ENCODE results near the gene MED28. TPM values are rescaled to one million over a fixed set of nuclear protein-coding genes. Genes with fewer than 3 reads are reported as not detected.
"Not testable (repeated sequence)": the region's sequence is repeated elsewhere in the genome, so short reads cannot be mapped to it uniquely, and the experiment has no call there.

The MED28 gene
- polyA plus RNA-seq, 1 donor from 2014 or later: 37.7 TPM

DNA sequence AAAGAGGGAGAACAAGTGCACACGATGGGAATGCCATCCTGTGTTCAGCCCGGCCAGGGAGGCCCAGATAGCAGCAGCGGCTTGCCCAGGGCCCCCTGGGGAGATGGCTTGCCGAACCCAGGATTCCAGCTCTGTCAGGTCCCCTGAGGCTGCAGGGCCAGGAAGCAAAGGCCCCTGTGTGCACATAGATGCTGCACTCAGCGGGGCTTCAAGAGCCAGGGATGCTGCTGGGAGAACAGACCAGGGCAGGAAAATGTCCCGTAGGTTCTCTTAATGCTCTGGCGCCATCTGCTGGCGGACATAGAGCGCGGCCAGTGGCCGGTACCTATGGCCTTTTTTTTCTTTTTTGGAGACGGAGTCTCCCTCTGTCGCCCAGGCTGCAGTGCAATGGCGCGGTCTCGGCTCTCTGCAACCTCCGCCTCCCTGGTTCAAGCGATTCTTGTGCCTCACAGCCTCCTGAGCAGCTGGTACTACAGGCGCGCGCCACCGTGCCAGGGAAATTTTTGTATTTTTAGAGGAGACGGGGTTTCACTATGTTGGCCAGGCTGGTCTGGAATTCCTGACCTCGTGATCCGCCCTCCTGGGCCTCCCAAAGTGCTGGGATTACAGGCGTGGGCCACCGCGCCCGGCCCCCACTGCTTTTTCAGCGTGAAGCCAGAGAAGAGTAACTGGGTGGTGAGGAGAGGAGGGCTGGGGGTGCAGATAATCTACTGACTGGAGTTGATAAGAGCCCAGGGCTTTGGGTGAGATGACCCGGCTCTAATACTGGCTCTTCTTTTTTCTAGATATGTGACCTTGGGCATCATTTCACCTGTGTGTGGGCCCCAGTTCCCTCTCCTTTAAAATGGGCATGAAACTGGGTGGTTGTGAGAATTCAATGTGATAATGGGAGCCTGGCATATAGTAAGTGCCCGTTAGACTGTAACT lies 22.5 kb downstream of the MED28 start:
- no peaks in the 10 kb centered on the region for H3K9me3 Mint-ChIP-seq
- H3K36me3 Mint-ChIP-seq: peaks cover 4% of the 10 kb centered on the region
- peak overlapping the region in 1 of 4 donors; percentile 22 for H3K4me3 Mint-ChIP-seq
- H3K27me3 Mint-ChIP-seq: no peaks in the 10 kb centered on the region
- H3K27ac Mint-ChIP-seq: peak overlapping the region in 1 of 3 donors; percentile 71
- H3K4me1 Mint-ChIP-seq: peaks cover 0 to 1% (median 0%) of the 10 kb centered on the region in 3 donors

DNA sequence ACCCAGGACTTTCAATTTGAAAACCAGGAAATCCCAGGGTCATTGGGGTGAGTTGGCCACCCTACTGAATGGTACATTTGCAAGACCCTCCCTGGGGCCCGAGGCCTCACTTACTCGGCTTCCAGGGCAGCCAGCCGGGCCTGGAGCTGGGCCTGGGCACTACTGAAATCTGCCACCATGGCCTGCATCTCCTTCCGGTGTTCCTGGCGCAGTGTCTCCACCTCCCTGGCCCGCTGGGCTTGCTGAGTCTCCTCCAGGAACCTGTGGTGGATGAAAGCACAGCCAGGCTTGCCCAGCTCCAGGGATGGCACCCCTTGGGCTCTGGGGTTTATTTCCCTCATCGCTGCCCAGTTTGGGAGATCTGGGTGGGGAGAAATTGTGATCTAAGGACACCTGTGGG lies 24.7 kb downstream of the MED28 start:
- peaks cover 3% of the 10 kb centered on the region for H3K36me3 Mint-ChIP-seq
- H3K4me3 Mint-ChIP-seq: no peak overlapping the region
- no peaks in the 10 kb centered on the region for H3K27me3 Mint-ChIP-seq
- no peaks in the 10 kb centered on the region for H3K9me3 Mint-ChIP-seq
- H3K4me1 Mint-ChIP-seq: peaks cover 0 to 4% (median 1%) of the 10 kb centered on the region in 3 donors
- H3K27ac Mint-ChIP-seq: no peak overlapping the region

DNA sequence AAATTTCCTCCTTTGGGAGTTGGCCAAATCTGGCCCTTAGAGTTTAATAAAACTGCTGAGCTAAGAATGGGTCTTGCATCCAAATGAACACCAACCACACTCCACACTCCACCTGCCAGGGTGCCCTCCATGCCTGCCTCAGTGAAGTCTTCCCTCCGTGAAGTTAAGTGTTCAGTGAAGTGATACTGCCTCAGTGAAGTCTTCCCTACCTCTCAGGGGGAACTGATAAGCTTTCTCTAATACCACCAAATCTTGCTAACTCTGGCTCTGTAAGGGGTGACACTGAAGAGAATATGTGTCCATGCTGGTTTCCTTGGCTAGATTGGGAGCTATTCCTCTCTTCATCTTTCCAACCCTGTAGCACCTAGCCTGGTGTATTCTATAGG lies 27.9 kb downstream of the MED28 start:
- Mint-ChIP-seq H3K36me3 (peaks cover 1% of the 10 kb centered on the region), H3K4me3 (peak overlapping the region in 1 of 4 donors; percentile 60), H3K27ac (no peak overlapping the region), H3K4me1 (peaks cover 0 to 4% (median 0%) of the 10 kb centered on the region in 3 donors), H3K27me3 (no peaks in the 10 kb centered on the region), H3K9me3 (peaks cover 0 to 3% (median 0%) of the 10 kb centered on the region in 3 donors)

DNA sequence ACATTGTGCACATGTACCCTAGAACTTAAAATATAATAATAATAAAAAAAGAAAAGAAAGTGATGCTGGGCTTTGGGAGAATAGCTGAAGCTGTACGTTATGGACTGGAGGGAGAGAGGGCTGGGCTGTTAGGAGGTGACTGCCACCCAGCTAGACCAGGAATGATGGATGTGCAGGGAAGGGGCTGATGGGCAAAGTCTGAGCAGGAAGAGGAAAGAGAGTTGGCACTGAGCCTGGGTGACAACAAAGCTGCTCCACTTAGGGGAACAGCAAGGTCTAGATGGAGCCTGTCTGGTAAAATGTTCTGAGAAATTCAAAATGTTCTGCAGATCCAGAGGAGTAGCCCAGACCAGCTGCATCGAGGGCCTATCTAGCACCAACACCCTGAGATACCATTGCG lies 32.3 kb downstream of the MED28 start:
- H3K27me3 Mint-ChIP-seq: peaks cover 3% of the 10 kb centered on the region
- peaks cover 3% of the 10 kb centered on the region for H3K36me3 Mint-ChIP-seq
- H3K9me3 Mint-ChIP-seq: peaks cover 0 to 3% (median 0%) of the 10 kb centered on the region in 3 donors
- peaks cover 0 to 4% (median 3%) of the 10 kb centered on the region in 3 donors for H3K4me1 Mint-ChIP-seq
- no peak overlapping the region for H3K27ac Mint-ChIP-seq
- no peak overlapping the region for H3K4me3 Mint-ChIP-seq

DNA sequence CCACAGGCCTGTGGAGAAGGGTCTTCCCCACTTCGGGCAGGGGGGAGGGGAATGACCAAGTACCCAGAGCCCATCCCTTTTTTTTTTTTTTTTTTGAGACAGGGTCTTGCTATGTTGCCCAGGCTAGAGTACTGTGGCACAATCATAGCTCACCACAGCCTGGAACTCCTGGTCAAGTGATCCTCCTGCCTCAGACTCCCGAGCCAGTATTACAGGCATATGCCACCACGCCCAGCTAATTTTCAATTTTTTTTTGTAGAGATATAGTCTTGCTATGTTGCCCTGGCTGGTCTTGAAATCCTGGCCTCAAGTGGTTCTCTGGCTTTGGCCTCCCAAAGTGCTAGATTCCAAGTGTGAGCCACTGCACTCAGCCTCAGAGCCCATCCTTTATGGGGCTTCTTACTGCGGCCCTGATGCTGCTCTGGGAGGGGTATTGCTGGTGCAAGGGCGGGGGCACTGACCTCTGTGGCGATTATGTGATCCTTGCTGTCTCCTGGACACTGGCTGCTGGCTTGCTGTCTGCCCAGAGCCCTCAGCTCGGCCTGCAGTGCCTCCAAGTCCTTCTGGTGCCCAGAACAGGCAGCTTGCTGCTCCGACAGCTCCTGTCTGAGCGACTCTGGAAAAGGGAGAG lies 32.9 kb downstream of the MED28 start:
- peaks cover 3% of the 10 kb centered on the region for H3K36me3 Mint-ChIP-seq
- peaks cover 3% of the 10 kb centered on the region for H3K27me3 Mint-ChIP-seq
- H3K9me3 Mint-ChIP-seq: peaks cover 0 to 3% (median 0%) of the 10 kb centered on the region in 3 donors
- H3K27ac Mint-ChIP-seq: no peak overlapping the region
- peaks cover 0 to 4% (median 4%) of the 10 kb centered on the region in 3 donors for H3K4me1 Mint-ChIP-seq
- no peak overlapping the region for H3K4me3 Mint-ChIP-seq

DNA sequence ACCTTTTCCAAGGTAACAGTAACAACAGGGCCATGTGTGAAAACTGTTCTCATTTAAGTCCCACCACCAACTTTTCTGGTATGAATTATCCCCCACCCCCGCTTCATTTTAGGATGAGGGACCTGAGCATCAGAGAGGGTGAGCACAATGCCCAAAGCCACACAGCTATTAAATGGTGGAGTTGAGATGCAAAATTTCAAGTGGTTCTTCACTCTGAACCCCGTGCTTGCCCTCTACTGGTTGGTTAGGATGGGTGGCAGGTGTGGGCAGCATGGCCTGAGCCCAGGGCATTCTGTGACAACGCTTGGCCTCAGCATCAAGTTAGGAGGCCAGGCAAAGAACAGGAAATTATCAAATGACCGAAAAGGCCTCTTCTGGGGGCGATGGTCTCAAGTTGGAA lies 33.5 kb downstream of the MED28 start:
- no peak overlapping the region for H3K27ac Mint-ChIP-seq
- H3K4me1 Mint-ChIP-seq: peaks cover 0 to 4% (median 0%) of the 10 kb centered on the region in 3 donors
- peaks cover 3% of the 10 kb centered on the region for H3K36me3 Mint-ChIP-seq
- peaks cover 0 to 3% (median 0%) of the 10 kb centered on the region in 3 donors for H3K9me3 Mint-ChIP-seq
- peaks cover 3% of the 10 kb centered on the region for H3K27me3 Mint-ChIP-seq
- no peak overlapping the region for H3K4me3 Mint-ChIP-seq

DNA sequence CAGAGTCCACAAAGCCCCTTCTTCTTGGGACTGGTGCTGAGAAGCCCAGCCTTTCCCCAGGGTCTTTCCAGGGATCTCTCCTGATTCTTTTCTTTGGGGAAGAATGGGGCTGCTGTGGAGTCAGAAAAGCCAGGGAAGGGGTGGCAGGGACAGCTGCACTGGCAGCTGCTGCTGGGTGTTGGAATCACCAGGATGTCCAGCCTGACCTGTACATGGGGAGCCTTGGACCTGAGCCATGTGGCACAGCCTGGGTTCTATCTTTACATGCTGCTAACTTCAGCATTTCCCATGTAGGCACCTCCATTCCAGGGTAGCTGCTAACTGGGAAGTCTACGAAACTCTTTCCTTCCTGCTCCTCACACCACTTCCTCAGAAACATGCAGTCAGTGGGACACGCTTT lies 36.0 kb downstream of the MED28 start:
- Mint-ChIP-seq H3K27ac (no peak overlapping the region), H3K4me1 (peaks cover 0 to 4% (median 0%) of the 10 kb centered on the region in 3 donors), H3K4me3 (no peak overlapping the region), H3K9me3 (peaks cover 0 to 4% (median 0%) of the 10 kb centered on the region in 3 donors), H3K27me3 (peaks cover 5% of the 10 kb centered on the region), H3K36me3 (peaks cover 4% of the 10 kb centered on the region)

DNA sequence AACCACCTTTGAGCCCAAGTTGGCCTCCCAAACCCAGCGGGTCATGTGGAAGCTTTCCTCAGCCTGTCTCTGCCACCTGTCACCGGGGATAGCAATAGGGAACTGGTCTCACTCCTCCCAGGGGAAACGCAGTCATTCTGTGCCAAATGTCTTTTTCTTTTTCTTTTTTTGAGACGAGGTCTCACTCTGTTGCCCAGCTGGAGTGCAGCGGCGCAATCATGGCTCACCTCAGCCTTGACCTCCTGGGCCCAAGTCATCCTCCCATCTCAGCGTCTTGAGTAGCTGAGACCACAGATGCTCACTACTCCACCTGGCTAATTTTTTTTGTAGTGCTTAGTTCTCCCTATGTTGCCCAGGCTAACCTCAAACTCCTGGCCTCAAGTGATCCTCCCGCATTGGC lies 40.3 kb downstream of the MED28 start:
- H3K27me3 Mint-ChIP-seq: peaks cover 9% of the 10 kb centered on the region
- H3K9me3 Mint-ChIP-seq: peaks cover 0 to 2% (median 0%) of the 10 kb centered on the region in 3 donors
- peaks cover 0 to 4% (median 0%) of the 10 kb centered on the region in 3 donors for H3K4me1 Mint-ChIP-seq
- H3K27ac Mint-ChIP-seq: no peak overlapping the region
- H3K36me3 Mint-ChIP-seq: peaks cover 4% of the 10 kb centered on the region
- H3K4me3 Mint-ChIP-seq: peak overlapping the region in 1 of 4 donors; percentile 68

DNA sequence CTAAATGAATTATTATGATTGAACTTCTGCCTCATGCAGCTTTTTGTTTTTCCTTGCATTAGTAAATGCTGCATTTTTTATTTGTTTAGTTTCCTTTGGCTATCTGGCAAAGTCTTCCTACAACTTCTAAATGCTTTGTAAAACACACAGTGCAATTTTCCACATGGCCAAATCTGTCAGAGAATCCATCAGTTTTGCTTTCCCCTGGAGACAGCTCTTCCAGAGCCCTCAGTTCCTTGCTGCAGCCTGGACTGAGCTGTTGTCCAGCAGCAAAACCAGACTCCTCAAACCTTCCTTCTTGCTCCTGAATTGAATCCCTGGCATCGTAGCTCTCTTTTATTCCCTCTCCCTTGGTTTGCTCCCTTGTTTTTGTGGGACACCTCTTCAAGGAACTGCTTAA lies 42.6 kb downstream of the MED28 start:
- Mint-ChIP-seq H3K27me3 (peaks cover 9% of the 10 kb centered on the region), H3K36me3 (peaks cover 2% of the 10 kb centered on the region), H3K4me3 (no peak overlapping the region), H3K4me1 (no peaks in the 10 kb centered on the region), H3K9me3 (peaks cover 0 to 2% (median 0%) of the 10 kb centered on the region in 3 donors), H3K27ac (no peak overlapping the region)

DNA sequence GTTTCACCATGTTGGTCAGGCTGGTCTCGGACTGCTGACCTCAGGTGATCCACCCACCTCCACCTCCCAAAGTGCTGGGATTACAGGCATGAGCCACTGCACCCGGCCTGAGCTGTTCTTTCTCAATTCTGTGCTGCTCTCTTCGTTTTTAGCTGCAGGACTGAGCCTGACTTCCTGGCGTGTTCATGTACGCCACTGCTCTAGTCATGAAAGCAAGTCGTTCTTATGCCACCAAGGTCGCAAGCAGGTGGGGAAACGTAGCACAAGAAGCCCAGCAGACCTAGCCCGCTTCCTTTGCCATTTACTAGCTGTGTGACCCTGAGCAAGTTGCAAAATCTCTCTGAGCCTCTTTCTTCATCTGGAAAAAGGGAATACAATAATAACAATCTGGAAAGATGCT lies 43.4 kb downstream of the MED28 start:
- H3K36me3 Mint-ChIP-seq: peaks cover 2% of the 10 kb centered on the region
- H3K27me3 Mint-ChIP-seq: peaks cover 9% of the 10 kb centered on the region
- H3K9me3 Mint-ChIP-seq: peaks cover 0 to 2% (median 0%) of the 10 kb centered on the region in 3 donors
- no peak overlapping the region for H3K27ac Mint-ChIP-seq
- H3K4me3 Mint-ChIP-seq: no peak overlapping the region
- H3K4me1 Mint-ChIP-seq: no peaks in the 10 kb centered on the region

DNA sequence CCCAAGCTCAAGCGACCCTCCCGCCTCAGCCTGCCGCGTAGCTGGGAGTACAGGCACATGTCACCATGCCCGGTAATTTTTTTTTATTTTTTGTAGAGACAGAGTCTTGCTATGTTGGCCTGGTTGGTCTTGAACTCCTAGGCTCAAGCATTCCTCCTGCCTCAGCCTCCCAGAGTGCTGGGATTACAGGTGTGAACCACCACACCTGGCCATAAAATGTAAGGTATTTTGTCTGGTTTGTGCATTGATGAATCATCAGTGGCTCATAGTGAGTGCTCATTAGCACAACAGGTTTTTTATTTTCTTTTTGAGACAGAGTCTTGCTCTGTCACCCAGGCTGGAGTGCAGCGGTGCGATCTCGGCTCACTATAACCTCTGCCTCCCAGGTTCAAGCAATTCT lies 44.8 kb downstream of the MED28 start:
- not testable (repeated sequence) for H3K27me3 Mint-ChIP-seq, H3K4me3 Mint-ChIP-seq, H3K27ac Mint-ChIP-seq

DNA sequence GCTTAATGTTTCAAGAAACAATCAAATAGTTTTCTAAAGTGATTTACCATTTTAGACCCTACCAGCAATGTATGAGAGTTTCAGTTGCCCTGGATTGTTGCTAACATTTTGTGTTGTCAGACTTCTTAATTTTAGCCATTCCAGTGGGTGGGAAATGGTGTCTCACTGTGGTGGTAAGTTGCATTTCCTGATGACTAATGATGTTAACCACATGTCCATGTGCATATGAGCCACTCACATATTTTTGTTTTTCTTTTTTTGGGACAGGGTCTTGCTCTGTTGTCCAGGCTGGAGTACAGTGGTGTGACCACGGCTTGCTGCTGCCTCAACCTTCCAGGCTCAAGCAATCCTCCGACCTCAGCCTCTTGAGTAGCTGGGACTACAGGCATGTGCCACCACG lies 48.3 kb downstream of the MED28 start:
- H3K27me3 Mint-ChIP-seq: peaks cover 9% of the 10 kb centered on the region
- H3K4me1 Mint-ChIP-seq: peaks cover 20 to 26% (median 26%) of the 10 kb centered on the region in 3 donors
- no peak overlapping the region for H3K4me3 Mint-ChIP-seq
- peaks cover 0 to 3% (median 1%) of the 10 kb centered on the region in 3 donors for H3K9me3 Mint-ChIP-seq
- H3K36me3 Mint-ChIP-seq: no peaks in the 10 kb centered on the region
- H3K27ac Mint-ChIP-seq: peak overlapping the region in 1 of 3 donors; percentile 58

More for the DNA sequence above, 44.8 kb downstream of the MED28 start:
- not testable (repeated sequence) for H3K4me1 Mint-ChIP-seq, H3K36me3 Mint-ChIP-seq, H3K9me3 Mint-ChIP-seq

DNA sequence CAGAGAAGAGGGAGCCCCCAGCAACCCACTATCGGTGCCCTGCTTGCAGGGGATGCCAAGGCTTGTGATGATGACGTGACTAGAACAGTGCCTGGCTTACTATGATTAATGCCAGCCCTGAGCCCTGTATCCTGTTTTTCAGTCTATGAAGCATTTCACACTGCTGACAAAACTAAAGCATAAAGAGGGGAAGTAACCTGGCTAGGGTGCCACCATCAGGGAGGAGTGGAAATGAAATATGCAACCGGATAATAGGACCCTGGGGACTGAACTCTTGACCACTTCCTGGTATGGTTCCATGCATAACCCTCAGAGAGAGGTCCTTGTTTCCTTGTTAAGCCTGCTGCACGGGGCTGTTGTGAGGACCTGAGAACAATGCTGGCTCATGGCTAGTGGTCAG lies 50.3 kb downstream of the MED28 start:
- Mint-ChIP-seq H3K4me3 (peak overlapping the region in 2 of 4 donors; percentile 60 to 85), H3K4me1 (peaks cover 20 to 32% (median 30%) of the 10 kb centered on the region in 3 donors), H3K36me3 (no peaks in the 10 kb centered on the region), H3K27me3 (peaks cover 7% of the 10 kb centered on the region), H3K9me3 (peaks cover 0 to 3% (median 1%) of the 10 kb centered on the region in 3 donors), H3K27ac (peak overlapping the region in 2 of 3 donors; percentile 9 to 61)

DNA sequence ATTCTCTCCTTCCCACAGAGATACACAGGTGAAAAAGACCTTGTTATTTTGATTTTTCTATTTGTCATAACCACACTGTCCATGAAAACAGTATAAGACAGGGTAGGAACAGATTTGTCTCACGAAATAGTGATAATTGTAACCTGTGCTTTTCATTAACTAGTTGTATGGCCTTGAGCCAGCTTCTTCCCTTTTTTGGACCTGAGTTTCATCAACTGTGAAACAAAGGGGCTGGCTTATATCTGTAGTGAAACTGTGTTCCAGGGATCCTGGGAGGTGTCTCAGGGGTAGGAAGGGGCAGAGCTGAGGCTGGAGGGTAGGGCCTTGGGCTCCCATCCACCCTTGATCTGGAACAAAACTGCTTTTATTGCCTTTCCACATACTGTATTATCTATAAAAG lies 50.9 kb downstream of the MED28 start:
- peak overlapping the region in 1 of 3 donors; percentile 9 for H3K27ac Mint-ChIP-seq
- no peaks in the 10 kb centered on the region for H3K36me3 Mint-ChIP-seq
- H3K9me3 Mint-ChIP-seq: peaks cover 0 to 3% (median 1%) of the 10 kb centered on the region in 3 donors
- H3K27me3 Mint-ChIP-seq: peaks cover 7% of the 10 kb centered on the region
- H3K4me1 Mint-ChIP-seq: peaks cover 20 to 32% (median 30%) of the 10 kb centered on the region in 3 donors
- H3K4me3 Mint-ChIP-seq: peak overlapping the region in 1 of 4 donors; percentile 61

DNA sequence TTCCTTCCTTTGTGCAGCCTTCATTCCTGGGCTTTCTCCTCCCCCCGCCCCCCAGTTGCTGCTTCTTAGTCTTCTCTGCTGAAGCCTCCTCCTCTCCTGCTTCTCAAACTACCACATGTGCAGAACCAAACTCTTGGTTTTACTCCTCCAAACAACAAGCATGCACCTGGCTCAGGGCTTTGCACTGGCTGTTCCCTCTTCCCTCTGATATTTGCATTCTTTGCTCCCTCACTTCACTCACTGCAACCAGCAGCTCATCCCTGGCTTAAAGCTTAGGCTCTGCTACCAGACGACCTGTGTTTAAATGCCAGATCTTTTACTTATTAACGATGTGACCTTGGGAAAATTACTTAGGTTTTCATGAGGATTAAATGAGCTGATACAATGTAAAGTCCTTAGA lies 51.4 kb downstream of the MED28 start:
- Mint-ChIP-seq H3K27me3 (peaks cover 4% of the 10 kb centered on the region), H3K4me3 (no peak overlapping the region), H3K9me3 (peaks cover 0 to 3% (median 1%) of the 10 kb centered on the region in 3 donors), H3K27ac (no peak overlapping the region), H3K36me3 (no peaks in the 10 kb centered on the region), H3K4me1 (peaks cover 20 to 32% (median 30%) of the 10 kb centered on the region in 3 donors)
